SK-N-SH (cell line): ENCODE results near the gene MRPL32. TPM values are rescaled to one million over a fixed set of nuclear protein-coding genes. Genes with fewer than 3 reads are reported as not detected.

ENCODE experiments used
- CTCF ChIA-PET: fragments of 300-600, 350-600 bp; formaldehyde crosslinking; extraction: SDS; loops from one replicate; lab custom pipeline; 2021; lab: Yijun Ruan, JAX
- POLR2A ChIA-PET: fragments of 350-600 bp; sonication (Branson Sonifier 250); formaldehyde crosslinking; extraction: SDS; loops from one replicate; lab custom pipeline; 2020; ENCODE audit warnings: antibody characterized with exemption, inconsistent platforms; lab: Yijun Ruan, JAX
- DNase-seq: peaks from one replicate; pipeline ENCODE4 v3.0.0; 2012
- H2AFZ ChIP-seq: fragments of 200-600 bp; sonication (generic); 2 replicates; pipeline ENCODE4 v1.8.1; 2016; ENCODE audit warnings: antibody characterized with exemption, mild to moderate bottlenecking, low read depth
- H3F3A ChIP-seq: fragments of 200-600 bp; sonication (generic); replicated peaks from 2 replicates; pipeline ENCODE3; 2016; ENCODE audit warnings: antibody characterized with exemption, mild to moderate bottlenecking; ENCODE audit not compliant: insufficient read depth
- H3K27ac ChIP-seq, 2 experiments: fragments of 200-500 bp in 1 of 2; fragments of 200-600 bp in 1 of 2; sonication (Bioruptor generic) in 1 of 2; sonication (generic), shearing (Covaris generic) in 1 of 2; 2 replicates each; pipeline versions ENCODE4 v1.5.1 to v1.6.1; 2014 to 2016; ENCODE audit warnings: low read depth in 2 of 2, inconsistent platforms in 1 of 2, low read length in 1 of 2, mild to moderate bottlenecking in 1 of 2, mixed read lengths in 1 of 2
- H3K27me3 ChIP-seq: fragments of 200-600 bp; sonication (generic), shearing (Covaris generic); 2 replicates; pipeline ENCODE4 v1.6.1; 2016; ENCODE audit warnings: mixed run types; ENCODE audit not compliant: insufficient read depth
- H3K36me3 ChIP-seq, 2 experiments: fragments of 200-500 bp in 1 of 2; fragments of 200-600 bp in 1 of 2; sonication (Bioruptor generic) in 1 of 2; sonication (generic) in 1 of 2; replicated peaks in 1 of 2; 2 replicates each; pipeline versions ENCODE3 to v1.5.1; 2014 to 2016; ENCODE audit warnings: low read length in 1 of 2, mild to moderate bottlenecking in 1 of 2; ENCODE audit not compliant: insufficient read depth in 2 of 2, control insufficient read depth in 1 of 2
- H3K4me1 ChIP-seq, 2 experiments: fragments of 200-500 bp in 1 of 2; fragments of 200-600 bp in 1 of 2; sonication (Bioruptor generic) in 1 of 2; sonication (generic), shearing (Covaris generic) in 1 of 2; 2 replicates each; pipeline versions ENCODE4 v1.5.1 to v1.6.1; 2014 to 2016; ENCODE audit warnings: low read depth in 1 of 2, low read length in 1 of 2, mixed run types in 1 of 2; ENCODE audit not compliant: insufficient read depth in 2 of 2, control insufficient read depth in 1 of 2
- H3K4me2 ChIP-seq: fragments of 200-600 bp; sonication (generic), shearing (Covaris generic); 2 replicates; pipeline ENCODE4 v1.6.1; 2017; ENCODE audit warnings: mixed run types
- H3K4me3 ChIP-seq, 2 experiments: fragments of 200-500 bp in 1 of 2; fragments of 200-600 bp in 1 of 2; sonication (Bioruptor generic) in 1 of 2; sonication (generic), shearing (Covaris generic) in 1 of 2; 2 replicates each; pipeline versions ENCODE4 v1.5.1 to v1.8.1; 2014 to 2016; ENCODE audit warnings: low read depth in 2 of 2, inconsistent platforms in 1 of 2, low read length in 1 of 2, mild to moderate bottlenecking in 1 of 2, mixed read lengths in 1 of 2, moderate library complexity in 1 of 2
- H3K79me2 ChIP-seq: fragments of 200-600 bp; sonication (generic); 2 replicates; pipeline ENCODE4 v1.8.1; 2017; ENCODE audit warnings: mild to moderate bottlenecking; ENCODE audit not compliant: insufficient read depth
- H3K9ac ChIP-seq: fragments of 200-600 bp; sonication (generic); 2 replicates; pipeline ENCODE4 v1.6.1; 2017; ENCODE audit warnings: mixed run types
- H3K9me2 ChIP-seq: fragments of 200-600 bp; sonication (generic); 2 replicates; pipeline ENCODE4 v1.6.1; 2017; ENCODE audit warnings: mixed run types
- H3K9me3 ChIP-seq: fragments of 200-600 bp; sonication (generic); 2 replicates; pipeline ENCODE4 v1.6.1; 2017; ENCODE audit warnings: mixed run types, mild to moderate bottlenecking, moderate library complexity
- H4K20me1 ChIP-seq: fragments of 200-600 bp; sonication (generic); 2 replicates; pipeline ENCODE4 v1.6.1; 2017; ENCODE audit warnings: mild to moderate bottlenecking, mixed run types; ENCODE audit not compliant: insufficient read depth
- CHD2 ChIP-seq: fragments of 150-350 bp; IDR thresholded peaks from 2 replicates; pipeline ENCODE4 v1.6.1; 2018; ENCODE audit warnings: low read length; ENCODE audit not compliant: partially characterized antibody
- FOSL2 ChIP-seq: IDR thresholded peaks from 2 replicates; pipeline ENCODE4 v1.4.0; 2012; ENCODE audit warnings: low read depth, mild to moderate bottlenecking, moderate library complexity, borderline replicate concordance
- FOXJ3 ChIP-seq: sonication (generic); formaldehyde crosslinking; IDR thresholded peaks from 2 replicates; pipeline ENCODE4 v1.5.1; 2020; ENCODE audit warnings: mild to moderate bottlenecking, missing genetic modification reagents
- FOXM1 ChIP-seq: IDR thresholded peaks from 2 replicates; pipeline ENCODE4 v1.4.0; 2012; ENCODE audit warnings: low read depth, mild to moderate bottlenecking
- GATA2 ChIP-seq: sonication (generic); formaldehyde crosslinking; IDR thresholded peaks from 2 replicates; pipeline ENCODE4 v1.5.0; 2020; ENCODE audit warnings: mild to moderate bottlenecking, missing genetic modification reagents
- RAD21 ChIP-seq: IDR thresholded peaks from 2 replicates; pipeline ENCODE4 v1.6.1; 2012; ENCODE audit warnings: mild to moderate bottlenecking, low read length
- REST ChIP-seq: IDR thresholded peaks from 2 replicates; pipeline ENCODE4 v1.6.1; 2012; ENCODE audit warnings: mild to moderate bottlenecking, low read depth, low read length, moderate library complexity
- RXRA ChIP-seq: IDR thresholded peaks from 2 replicates; pipeline ENCODE4 v1.4.0; 2012; ENCODE audit warnings: low read depth, mild to moderate bottlenecking, borderline replicate concordance
- SIN3A ChIP-seq: IDR thresholded peaks from 2 replicates; pipeline ENCODE4 v1.6.1; 2012; ENCODE audit warnings: low read depth, mild to moderate bottlenecking, low read length, moderate library complexity, borderline replicate concordance
- TAF1 ChIP-seq: IDR thresholded peaks from 2 replicates; pipeline ENCODE4 v1.6.1; 2012; ENCODE audit warnings: low read depth, mild to moderate bottlenecking, low read length, moderate library complexity, borderline replicate concordance
- TCF12 ChIP-seq: IDR thresholded peaks from 2 replicates; pipeline ENCODE4 v1.4.0; 2012
- WGBS: methylation state at CpG from one replicate; pipeline ENCODE4 v1.1.6; 2017; ENCODE audit warnings: low lambda C conversion rate; 5-methylcytosine and 5-hydroxymethylcytosine counted together
- polyA plus RNA-seq, 3 experiments: library from polyadenylated mRNA; depleted of rRNA; stranded (reverse); fragments of >200 nt; gene quantifications; 2 replicates each; pipeline ENCODE4 v1.2.3, GENCODE V29; 2012

The MRPL32 gene
- polyA plus RNA-seq, 1 of the 3 experiments (the other 2 are of a cell fraction) = 73.1 TPM

- TF ChIP-seq RAD21 = no peak
- H3K9me2 ChIP-seq = no peaks in the 10 kb centered on the region
- H4K20me1 ChIP-seq = no peaks in the 10 kb centered on the region
- no peak for DNase-seq
- peaks cover 0 to 9% of the 10 kb centered on the region in 2 experiments for H3K36me3 ChIP-seq
- no peaks in the 10 kb centered on the region for H3K9me3 ChIP-seq
- no peak overlapping the region for H3K4me2 ChIP-seq
- peaks cover 19% of the 10 kb centered on the region; the same call in 1 of the 2 replicates for H3K79me2 ChIP-seq
- ChIA-PET CTCF (interaction anchor here (0.6 to 3.0 kb wide), 3 partner anchors 17 to 208 kb away, joined by 3 to 12 read pairs (median 3); no protein-coding TSS in a partner anchor), POLR2A (no interaction called here)
- H3K4me3 ChIP-seq = no peak overlapping the region
- H3K9ac ChIP-seq = no peak overlapping the region
- no peak overlapping the region for H2AFZ ChIP-seq
- peaks cover 3% of the 10 kb centered on the region for H3F3A ChIP-seq
- no peak overlapping the region for H3K27ac ChIP-seq
- peaks cover 0 to 12% of the 10 kb centered on the region in 2 experiments; a peak in 2 of 4 replicates for H3K4me1 ChIP-seq
- no peaks in the 10 kb centered on the region for H3K27me3 ChIP-seq
Observed at GRCh38 chr7:42907316-42907715, 24.9 kb upstream of the MRPL32 start.

DNA sequence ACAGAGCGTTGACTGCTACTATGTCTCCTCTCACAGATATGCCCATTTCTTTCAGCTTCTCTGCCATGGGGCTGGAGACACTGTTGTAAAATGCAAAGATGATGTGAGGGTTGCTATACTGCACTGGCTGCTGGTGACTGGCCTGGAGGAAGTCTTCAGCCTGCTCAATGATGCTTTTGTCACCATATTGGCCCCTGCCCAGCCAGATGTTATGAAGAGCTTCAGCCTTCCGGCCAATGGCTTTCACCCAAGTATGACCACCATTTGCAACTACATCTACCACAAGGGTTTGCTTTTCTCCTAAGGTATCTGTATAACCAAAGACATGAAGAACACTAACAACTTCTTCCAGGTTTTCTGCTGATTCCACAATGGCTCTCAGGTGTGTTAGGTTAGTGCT is 21.9 kb upstream of the MRPL32 start:
- Histone ChIP-seq H3K27me3 (no peaks in the 10 kb centered on the region), H3K4me3 (no peak overlapping the region; a peak in 1 of 4 replicates), H2AFZ (no peak overlapping the region), H4K20me1 (no peaks in the 10 kb centered on the region), H3K36me3 (peaks cover 3 to 13% of the 10 kb centered on the region in 2 experiments), H3K9ac (no peak overlapping the region), H3K4me2 (no peak overlapping the region), H3K9me3 (no peaks in the 10 kb centered on the region), H3K27ac (no peak overlapping the region), H3K79me2 (peaks cover 19% of the 10 kb centered on the region; the same call in 1 of the 2 replicates), H3K9me2 (no peaks in the 10 kb centered on the region), H3F3A (peaks cover 23% of the 10 kb centered on the region), H3K4me1 (peaks cover 0 to 16% of the 10 kb centered on the region in 2 experiments; a peak in 2 of 4 replicates)
- no peak for DNase-seq
- CTCF ChIA-PET = interaction anchor here (0.7 to 1.6 kb wide), 5 partner anchors 22 to 970 kb away, joined by 3 to 5 read pairs (median 3); no protein-coding TSS in a partner anchor
- 100% methylated on average over 2 of the region's 2 CpGs for WGBS
- POLR2A ChIA-PET = interaction anchor here (0.9 kb wide), 1 partner anchor 22 kb away, joined by 3 read pairs; the partner anchor contains the start of genes MRPL32 and PSMA2
- TF ChIP-seq REST = no peak
- no peak for TF ChIP-seq RXRA
- no peak for TF ChIP-seq TCF12
- no peak for TF ChIP-seq FOXM1
- no peak for TF ChIP-seq CHD2
- no peak for TF ChIP-seq TAF1
- TF ChIP-seq GATA2 (CRISPR knock-in tag) = no peak
- no peak for TF ChIP-seq SIN3A
- TF ChIP-seq FOSL2 = no peak
- TF ChIP-seq FOXJ3 = no peak
